CD14-positive monocyte (primary cell): ENCODE data around the gene CALHM4. TPM values are rescaled to one million over a fixed set of nuclear protein-coding genes. Genes with fewer than 3 reads are reported as not detected.
A peak's percentile ranks its signal among the peaks of the same experiment; 100 is the strongest.

ENCODE experiments used
- DNase-seq, 3 donors: peaks; one replicate each; pipeline ENCODE4 v3.0.0-alpha.2; 2011 to 2022
- H2AFZ ChIP-seq: 2 replicates; pipeline ENCODE4 v1.6.0; 2012; ENCODE audit warnings: mild to moderate bottlenecking, low read depth, low read length, inconsistent platforms; ENCODE audit not compliant: insufficient read depth, poor library complexity, severe bottlenecking
- H3K27ac ChIP-seq, 2 donors: 1 replicate in 1 of 2; 2 replicates in 1 of 2; pipeline ENCODE4 v1.5.1; 2012 to 2013; ENCODE audit warnings: low read length in 2 of 2, control low read depth in 1 of 2, inconsistent platforms in 1 of 2, low read depth in 1 of 2, mild to moderate bottlenecking in 1 of 2
- H3K27me3 ChIP-seq, 2 donors: one replicate each; pipeline versions ENCODE4 v1.6.0 to v1.6.1; 2011 to 2013; ENCODE audit warnings: low read length in 2 of 2; ENCODE audit not compliant: control insufficient read depth in 2 of 2, insufficient read depth in 2 of 2
- H3K36me3 ChIP-seq, 2 donors: replicated peaks in 1 of 2; 1 replicate in 1 of 2; 2 replicates in 1 of 2; pipeline versions ENCODE4 v1.5.1 to v1.6.1; 2012 to 2013; ENCODE audit warnings: low read length in 2 of 2, control low read depth in 1 of 2, inconsistent platforms in 1 of 2, mild to moderate bottlenecking in 1 of 2; ENCODE audit not compliant: insufficient read depth in 2 of 2, control insufficient read depth in 1 of 2
- H3K4me1 ChIP-seq, 2 donors: 1 replicate in 1 of 2; 2 replicates in 1 of 2; pipeline versions ENCODE4 v1.5.1 to v1.6.1; 2012 to 2013; ENCODE audit warnings: low read length in 2 of 2, control low read depth in 1 of 2, inconsistent platforms in 1 of 2, mild to moderate bottlenecking in 1 of 2, moderate library complexity in 1 of 2; ENCODE audit not compliant: insufficient read depth in 2 of 2, control insufficient read depth in 1 of 2
- H3K4me2 ChIP-seq: replicated peaks from 2 replicates; pipeline ENCODE3; 2012; ENCODE audit warnings: low read length, moderate library complexity, mild to moderate bottlenecking; ENCODE audit not compliant: poor library complexity, severe bottlenecking; ENCODE audit errors: extremely low read depth
- H3K4me3 ChIP-seq, 3 experiments: fragments of 200-600 bp in 1 of 3; sonication (generic) in 1 of 3; replicated peaks in 1 of 3; 1 replicate in 2 of 3; 2 replicates in 1 of 3; pipeline ENCODE4 v1.5.1; 2011 to 2013; ENCODE audit warnings: low read length in 3 of 3, mild to moderate bottlenecking in 3 of 3, control low read depth in 2 of 3, low read depth in 2 of 3, inconsistent platforms in 1 of 3, moderate library complexity in 1 of 3
- H3K79me2 ChIP-seq: 2 replicates; pipeline ENCODE4 v1.6.0; 2012; ENCODE audit warnings: mild to moderate bottlenecking, control low read depth, inconsistent platforms, low read length, moderate library complexity; ENCODE audit not compliant: insufficient read depth
- H3K9ac ChIP-seq: 2 replicates; pipeline ENCODE4 v1.6.0; 2017; ENCODE audit warnings: low read length, mild to moderate bottlenecking; ENCODE audit not compliant: insufficient read depth, poor library complexity, severe bottlenecking
- H3K9me3 ChIP-seq, 2 donors: replicated peaks in 1 of 2; 1 replicate in 1 of 2; 2 replicates in 1 of 2; pipeline versions ENCODE4 v1.5.1 to v1.6.1; 2012 to 2013; ENCODE audit warnings: low read length in 2 of 2, control low read depth in 1 of 2; ENCODE audit not compliant: control insufficient read depth in 1 of 2, insufficient read depth in 1 of 2
- H4K20me1 ChIP-seq: 2 replicates; pipeline ENCODE4 v1.6.0; 2012; ENCODE audit warnings: mild to moderate bottlenecking, low read length, control low read depth, moderate library complexity; ENCODE audit not compliant: insufficient read depth
- H3K27ac Mint-ChIP-seq, 7 donors: one replicate each; pipeline ENCODE4 v1.8.0; 2020; ENCODE audit warnings: mild to moderate bottlenecking in 7 of 7, mixed read lengths in 7 of 7, moderate library complexity in 6 of 7, inconsistent platforms in 2 of 7
- H3K27me3 Mint-ChIP-seq, 3 donors: one replicate each; pipeline ENCODE4 v1.8.0; 2021 to 2022; ENCODE audit warnings: low read depth in 3 of 3, mild to moderate bottlenecking in 3 of 3, mixed read lengths in 3 of 3, moderate library complexity in 3 of 3, inconsistent platforms in 1 of 3
- H3K36me3 Mint-ChIP-seq, 2 donors: one replicate each; pipeline ENCODE4 v1.8.0; 2020; ENCODE audit warnings: mixed read lengths in 2 of 2, inconsistent platforms in 1 of 2, mild to moderate bottlenecking in 1 of 2
- H3K4me1 Mint-ChIP-seq: one replicate; pipeline ENCODE4 v1.8.0; 2020; ENCODE audit warnings: mild to moderate bottlenecking, mixed read lengths
- H3K4me3 Mint-ChIP-seq, 2 donors: one replicate each; pipeline ENCODE4 v1.8.0; 2020; ENCODE audit warnings: mild to moderate bottlenecking in 2 of 2, mixed read lengths in 2 of 2, moderate library complexity in 1 of 2
- H3K9me3 Mint-ChIP-seq, 7 donors: one replicate each; pipeline ENCODE4 v1.8.0; 2020 to 2022; ENCODE audit warnings: mixed read lengths in 7 of 7, mild to moderate bottlenecking in 6 of 7, moderate library complexity in 6 of 7, inconsistent platforms in 2 of 7
- CTCF ChIP-seq: fragments of 200-600 bp; IDR thresholded peaks from one replicate; pipeline ENCODE4 v1.8.0; 2022; ENCODE audit warnings: antibody characterized with exemption, mild to moderate bottlenecking
- WGBS: methylation state at CpG from one replicate; pipeline ENCODE4 v1.1.5; 2013; ENCODE audit warnings: missing lambda C conversion rate; ENCODE audit not compliant: insufficient coverage; 5-methylcytosine and 5-hydroxymethylcytosine counted together
- intact Hi-C, 2 donors: fragments of 100-400 bp; cut with micrococcal nuclease; formaldehyde crosslinking; loops; one replicate each; pipeline versions ENCODE4 v1.15.0 to v1.15.1; 2023
- polyA plus RNA-seq, 3 donors: library from polyadenylated mRNA; depleted of rRNA in 1 of 3; unstranded in 2 of 3; stranded (reverse) in 1 of 3; fragments of 300-500 nt in 2 of 3; fragments of >200 nt in 1 of 3; fragmentation: Illumina TruSeq in 2 of 3; gene quantifications; 1 replicate in 2 of 3; 2 replicates in 1 of 3; pipeline ENCODE4 v1.2.3, GENCODE V29; 2012 to 2021

CALHM4 gene
- polyA plus RNA-seq, 3 donors: not detected

- no peak within 1 kb of the TSS for H3K4me3 Mint-ChIP-seq
- H3K27me3 Mint-ChIP-seq: peaks cover 0 to 4% (median 0%) of the 10 kb centered on the region in 3 donors
- intact Hi-C loops: no loop called here
- Histone ChIP-seq H3K27me3 (no peaks in the 10 kb centered on the region), H3K79me2 (no peaks in the 10 kb centered on the region), H3K9ac (no peak within 1 kb of the TSS), H3K9me3 (no peaks in the 10 kb centered on the region), H4K20me1 (no peaks in the 10 kb centered on the region), H2AFZ (no peak within 1 kb of the TSS), H3K4me1 (no peaks in the 10 kb centered on the region), H3K4me3 (no peak within 1 kb of the TSS), H3K36me3 (no peaks in the 10 kb centered on the region), H3K27ac (no peak within 1 kb of the TSS), H3K4me2 (no peak within 1 kb of the TSS)
- H3K36me3 Mint-ChIP-seq: no peaks in the 10 kb centered on the region
- 100% methylated on average over 1 of the region's 4 CpGs for WGBS
- no peak for DNase-seq
- H3K9me3 Mint-ChIP-seq: no peaks in the 10 kb centered on the region
- H3K27ac Mint-ChIP-seq: peak within 1 kb of the TSS in 1 of 7 donors; percentile 9
- H3K4me1 Mint-ChIP-seq: no peaks in the 10 kb centered on the region
- TF ChIP-seq CTCF: no peak
These were observed 7.9 kb upstream of the CALHM4 start, which contains the start of gene TRAPPC3L for GRCh38 chr6:116545651-116546050. Gene TRAPPC3L (minus strand): TSS chr6:116545684. CDS start chr6:116545514, 170 bp downstream.

GRCh38 chr6:116547358-116547757, 6.2 kb upstream of the CALHM4 start:
- H3K27me3 Mint-ChIP-seq: peaks cover 0 to 3% (median 2%) of the 10 kb centered on the region in 3 donors
- H3K4me3 Mint-ChIP-seq: no peak overlapping the region
- Histone ChIP-seq H3K4me1 (no peaks in the 10 kb centered on the region), H3K4me3 (no peak overlapping the region), H3K79me2 (no peaks in the 10 kb centered on the region), H3K27me3 (peaks cover 0 to 3% of the 10 kb centered on the region in 2 donors), H3K4me2 (no peak overlapping the region), H3K9ac (no peak overlapping the region), H3K9me3 (no peaks in the 10 kb centered on the region), H3K36me3 (no peaks in the 10 kb centered on the region), H2AFZ (peak overlapping the region; percentile 43), H3K27ac (no peak overlapping the region), H4K20me1 (no peaks in the 10 kb centered on the region)
- H3K4me1 Mint-ChIP-seq: no peaks in the 10 kb centered on the region
- intact Hi-C loops: no loop called here
- DNase-seq: no peak
- H3K9me3 Mint-ChIP-seq: no peaks in the 10 kb centered on the region
- H3K36me3 Mint-ChIP-seq: no peaks in the 10 kb centered on the region
- 97% methylated on average over 5 of the region's 6 CpGs for WGBS
- H3K27ac Mint-ChIP-seq: no peak overlapping the region
- no peak for TF ChIP-seq CTCF
